ENCODE measurements around the gene SLC25A28. TPM values are rescaled to one million over a fixed set of nuclear protein-coding genes. Genes with fewer than 3 reads are reported as not detected.
"Not testable (repeated sequence)": the region's sequence is repeated elsewhere in the genome, so short reads cannot be mapped to it uniquely, and the experiment has no call there.

Gene SLC25A28
- total RNA-seq, 1 donor from 2014 or later, result 24.8 TPM

GRCh38 chr10:99596708-99597107, 23.5 kb downstream of the SLC25A28 start:
- DNase-seq (ENCODE audit: low spot score); intact Hi-C loops (cut with DNase I): not testable (repeated sequence)

GRCh38 chr10:99595770-99596465, 24.3 kb downstream of the SLC25A28 start:
- intact Hi-C loops (cut with DNase I), result no loop called here
- no peak for DNase-seq (ENCODE audit: low spot score)

GRCh38 chr10:99595236-99595635, 25.0 kb downstream of the SLC25A28 start:
- intact Hi-C loops (cut with DNase I), result no loop called here
- DNase-seq (ENCODE audit: low spot score), result no peak

- DNase-seq (ENCODE audit: low spot score), result no peak
- intact Hi-C loops (cut with DNase I), result no loop called here
Measured at GRCh38 chr10:99593312-99593711, 26.9 kb downstream of the SLC25A28 start.

- no peak for DNase-seq (ENCODE audit: low spot score)
- intact Hi-C loops (cut with DNase I), result no loop called here
Measured at GRCh38 chr10:99590799-99591198, 29.4 kb downstream of the SLC25A28 start.

GRCh38 chr10:99583687-99584086, 36.6 kb downstream of the SLC25A28 start:
- intact Hi-C loops (cut with DNase I), result no loop called here
- DNase-seq (ENCODE audit: low spot score), result no peak

GRCh38 chr10:99582255-99582770, 37.9 kb downstream of the SLC25A28 start:
- DNase-seq (ENCODE audit: low spot score), result no peak
- intact Hi-C loops (cut with DNase I), result no loop called here

- no peak for DNase-seq (ENCODE audit: low spot score)
- intact Hi-C loops (cut with DNase I), result no loop called here
Measured at GRCh38 chr10:99579971-99580370, 40.3 kb downstream of the SLC25A28 start.

- intact Hi-C loops (cut with DNase I), result no loop called here
- DNase-seq (ENCODE audit: low spot score), result no peak
Measured at GRCh38 chr10:99573790-99574189, 46.4 kb downstream of the SLC25A28 start.

GRCh38 chr10:99571816-99572215, 48.4 kb downstream of the SLC25A28 start:
- intact Hi-C loops (cut with DNase I), result no loop called here
- DNase-seq (ENCODE audit: low spot score), result no peak

GRCh38 chr10:99569961-99570360, 50.3 kb downstream of the SLC25A28 start:
- DNase-seq (ENCODE audit: low spot score), result no peak
- intact Hi-C loops (cut with DNase I), result no loop called here

- intact Hi-C loops (cut with DNase I), result no loop called here
Measured at GRCh38 chr10:99569253-99569939, 50.8 kb downstream of the SLC25A28 start.

GRCh38 chr10:99565166-99565565, 55.1 kb downstream of the SLC25A28 start:
- intact Hi-C loops (cut with DNase I), result no loop called here
- no peak for DNase-seq (ENCODE audit: low spot score)

More at GRCh38 chr10:99569253-99569939, 50.8 kb downstream of the SLC25A28 start:
- no peak for DNase-seq (ENCODE audit: low spot score)

- intact Hi-C loops (cut with DNase I), result no loop called here
- no peak for DNase-seq (ENCODE audit: low spot score)
Measured at GRCh38 chr10:99564361-99564760, 55.9 kb downstream of the SLC25A28 start.

- DNase-seq (ENCODE audit: low spot score), result no peak
- intact Hi-C loops (cut with DNase I), result no loop called here
Measured at GRCh38 chr10:99562631-99563030, 57.6 kb downstream of the SLC25A28 start.

Other genes with a start within 250 kb of the SLC25A28 start
- gene GOT1, start 189.8 kb downstream of the SLC25A28 start, total RNA-seq, result 390 TPM
- gene NKX2-3, start 87.5 kb downstream of the SLC25A28 start, total RNA-seq, result not detected
- 2.5 TPM for gene ENTPD7, start 39.1 kb upstream of the SLC25A28 start, total RNA-seq
- gene COX15, start 111.7 kb upstream of the SLC25A28 start, total RNA-seq, result 35.6 TPM
- gene CUTC, start 111.8 kb upstream of the SLC25A28 start, total RNA-seq, result 33.2 TPM
- gene ABCC2, start 162.2 kb upstream of the SLC25A28 start, total RNA-seq, result 0.30 TPM